Mucosa of rectum (tissue), 2 donors: ENCODE data around the gene NYNRIN.
"Not testable (repeated sequence)": the region's sequence is repeated elsewhere in the genome, so short reads cannot be mapped to it uniquely, and the experiment has no call there.

Experiments
- H3K27ac ChIP-seq, 2 donors: one replicate each; pipeline ENCODE4 v1.7.0; 2013; ENCODE audit warnings: inconsistent platforms in 2 of 2, low read depth in 2 of 2, low read length in 2 of 2
- H3K27me3 ChIP-seq, 2 donors: one replicate each; pipeline ENCODE4 v1.7.0; 2013; ENCODE audit warnings: low read length in 2 of 2; ENCODE audit not compliant: control insufficient read depth in 2 of 2, insufficient read depth in 2 of 2
- H3K36me3 ChIP-seq, 2 donors: one replicate each; pipeline ENCODE4 v1.7.0; 2013; ENCODE audit warnings: low read length in 2 of 2; ENCODE audit not compliant: control insufficient read depth in 2 of 2, insufficient read depth in 2 of 2
- H3K4me1 ChIP-seq, 2 donors: one replicate each; pipeline ENCODE4 v1.7.0; 2013; ENCODE audit warnings: low read length in 2 of 2, mild to moderate bottlenecking in 1 of 2; ENCODE audit not compliant: control insufficient read depth in 2 of 2, insufficient read depth in 2 of 2
- H3K4me3 ChIP-seq, 2 donors: one replicate each; pipeline ENCODE4 v1.7.0; 2013; ENCODE audit warnings: low read length in 2 of 2
- H3K9ac ChIP-seq, 2 donors: one replicate each; pipeline ENCODE4 v1.7.0; 2013; ENCODE audit warnings: low read length in 2 of 2, low read depth in 1 of 2, mild to moderate bottlenecking in 1 of 2
- H3K9me3 ChIP-seq, 2 donors: one replicate each; pipeline ENCODE4 v1.7.0; 2013; ENCODE audit warnings: low read length in 2 of 2; ENCODE audit not compliant: control insufficient read depth in 2 of 2
- donor health status: healthy.
- donor health status: Normal muscosa, but diverticular disease.

Gene NYNRIN

GRCh38 chr14:24398653-24399446 is at the start of gene NYNRIN:
TSS of gene NYNRIN (plus strand) at chr14:24399003. CDS start at chr14:24399247, 244 bp downstream.
- peak within 1 kb of the TSS; percentile 35 to 63 for H3K27ac ChIP-seq
- H3K36me3 ChIP-seq: no peaks in the 10 kb centered on the region
- peaks cover 16 to 20% of the 10 kb centered on the region in 2 donors for H3K4me1 ChIP-seq
- H3K4me3 ChIP-seq: peak within 1 kb of the TSS; percentile 57 to 76
- peak within 1 kb of the TSS; percentile 63 to 74 for H3K9ac ChIP-seq
- no peaks in the 10 kb centered on the region for H3K27me3 ChIP-seq
- no peaks in the 10 kb centered on the region for H3K9me3 ChIP-seq

GRCh38 chr14:24349742-24350141 is 49.1 kb upstream of the NYNRIN start:
- no peak overlapping the region for H3K9ac ChIP-seq
- no peaks in the 10 kb centered on the region for H3K36me3 ChIP-seq
- no peaks in the 10 kb centered on the region for H3K9me3 ChIP-seq
- H3K27ac ChIP-seq: no peak overlapping the region
- H3K27me3 ChIP-seq: no peaks in the 10 kb centered on the region
- no peak overlapping the region for H3K4me3 ChIP-seq
- H3K4me1 ChIP-seq: peaks cover 0 to 2% of the 10 kb centered on the region in 2 donors

GRCh38 chr14:24351517-24351916 is 47.3 kb upstream of the NYNRIN start:
- no peak overlapping the region for H3K9ac ChIP-seq
- H3K9me3 ChIP-seq: no peaks in the 10 kb centered on the region
- H3K27ac ChIP-seq: no peak overlapping the region
- H3K36me3 ChIP-seq: no peaks in the 10 kb centered on the region
- H3K4me3 ChIP-seq: no peak overlapping the region
- H3K27me3 ChIP-seq: no peaks in the 10 kb centered on the region
- peaks cover 0 to 2% of the 10 kb centered on the region in 2 donors for H3K4me1 ChIP-seq

GRCh38 chr14:24353559-24354481 is 45.0 kb upstream of the NYNRIN start:
- peak overlapping the region; percentile 12 to 32 for H3K27ac ChIP-seq
- H3K4me3 ChIP-seq: no peak overlapping the region
- H3K4me1 ChIP-seq: peaks cover 0 to 2% of the 10 kb centered on the region in 2 donors
- H3K27me3 ChIP-seq: no peaks in the 10 kb centered on the region
- no peaks in the 10 kb centered on the region for H3K9me3 ChIP-seq
- no peak overlapping the region for H3K9ac ChIP-seq
- H3K36me3 ChIP-seq: no peaks in the 10 kb centered on the region

GRCh38 chr14:24354482-24354825 is 44.3 kb upstream of the NYNRIN start:
- H3K36me3 ChIP-seq, H3K27ac ChIP-seq, H3K4me3 ChIP-seq, H3K9ac ChIP-seq, H3K4me1 ChIP-seq, H3K27me3 ChIP-seq, H3K9me3 ChIP-seq: not testable (repeated sequence)

GRCh38 chr14:24355009-24355408 is 43.8 kb upstream of the NYNRIN start:
- Histone ChIP-seq H3K9ac (no peak overlapping the region), H3K4me3 (no peak overlapping the region), H3K9me3 (no peaks in the 10 kb centered on the region), H3K36me3 (no peaks in the 10 kb centered on the region), H3K27me3 (no peaks in the 10 kb centered on the region), H3K4me1 (peaks cover 0 to 2% of the 10 kb centered on the region in 2 donors), H3K27ac (no peak overlapping the region)

GRCh38 chr14:24356208-24356607 is 42.6 kb upstream of the NYNRIN start:
- no peaks in the 10 kb centered on the region for H3K27me3 ChIP-seq
- no peaks in the 10 kb centered on the region for H3K9me3 ChIP-seq
- H3K4me1 ChIP-seq: peaks cover 0 to 2% of the 10 kb centered on the region in 2 donors
- H3K27ac ChIP-seq: no peak overlapping the region
- H3K4me3 ChIP-seq: no peak overlapping the region
- H3K36me3 ChIP-seq: no peaks in the 10 kb centered on the region
- H3K9ac ChIP-seq: no peak overlapping the region

GRCh38 chr14:24360281-24360680 is 38.5 kb upstream of the NYNRIN start:
- Histone ChIP-seq H3K36me3 (no peaks in the 10 kb centered on the region), H3K27me3 (no peaks in the 10 kb centered on the region)

GRCh38 chr14:24361326-24361725 is 37.5 kb upstream of the NYNRIN start:
- Histone ChIP-seq H3K9me3 (no peaks in the 10 kb centered on the region), H3K36me3 (no peaks in the 10 kb centered on the region), H3K4me3 (no peak overlapping the region), H3K27me3 (no peaks in the 10 kb centered on the region), H3K27ac (no peak overlapping the region), H3K4me1 (peaks cover 12% of the 10 kb centered on the region in 2 donors), H3K9ac (no peak overlapping the region)

More at GRCh38 chr14:24360281-24360680, 38.5 kb upstream of the NYNRIN start:
- Histone ChIP-seq H3K9me3 (no peaks in the 10 kb centered on the region), H3K4me1 (peaks cover 2 to 4% of the 10 kb centered on the region in 2 donors), H3K4me3 (no peak overlapping the region), H3K9ac (no peak overlapping the region), H3K27ac (no peak overlapping the region)
